ENCODE measurements around the gene ARID2.

DNA sequence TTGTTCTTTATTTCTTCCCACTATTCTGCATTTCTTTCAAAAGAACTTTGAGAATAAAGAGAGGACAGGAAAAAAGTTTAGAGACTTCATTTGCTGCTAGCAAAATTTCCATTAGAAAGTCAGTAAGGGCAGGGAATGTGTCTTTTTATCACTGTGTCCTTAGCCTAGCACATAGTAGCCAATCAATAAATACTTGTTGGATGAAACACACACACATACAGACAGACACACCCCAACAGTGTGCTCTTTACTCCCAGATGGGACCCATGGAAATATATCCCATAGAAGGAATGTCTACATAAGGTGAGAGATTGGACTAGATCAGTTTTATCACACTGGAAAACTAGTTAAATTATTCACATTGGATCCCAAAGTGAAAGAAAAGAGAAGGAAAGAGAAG, 21.1 kb upstream of the ARID2 start:
- TF ChIP-seq, protein P1, sequence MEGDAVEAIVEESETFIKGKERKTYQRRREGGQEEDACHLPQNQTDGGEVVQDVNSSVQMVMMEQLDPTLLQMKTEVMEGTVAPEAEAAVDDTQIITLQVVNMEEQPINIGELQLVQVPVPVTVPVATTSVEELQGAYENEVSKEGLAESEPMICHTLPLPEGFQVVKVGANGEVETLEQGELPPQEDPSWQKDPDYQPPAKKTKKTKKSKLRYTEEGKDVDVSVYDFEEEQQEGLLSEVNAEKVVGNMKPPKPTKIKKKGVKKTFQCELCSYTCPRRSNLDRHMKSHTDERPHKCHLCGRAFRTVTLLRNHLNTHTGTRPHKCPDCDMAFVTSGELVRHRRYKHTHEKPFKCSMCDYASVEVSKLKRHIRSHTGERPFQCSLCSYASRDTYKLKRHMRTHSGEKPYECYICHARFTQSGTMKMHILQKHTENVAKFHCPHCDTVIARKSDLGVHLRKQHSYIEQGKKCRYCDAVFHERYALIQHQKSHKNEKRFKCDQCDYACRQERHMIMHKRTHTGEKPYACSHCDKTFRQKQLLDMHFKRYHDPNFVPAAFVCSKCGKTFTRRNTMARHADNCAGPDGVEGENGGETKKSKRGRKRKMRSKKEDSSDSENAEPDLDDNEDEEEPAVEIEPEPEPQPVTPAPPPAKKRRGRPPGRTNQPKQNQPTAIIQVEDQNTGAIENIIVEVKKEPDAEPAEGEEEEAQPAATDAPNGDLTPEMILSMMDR (conservative IDR thresholded peaks at IDR 0.05; ENCODE audit: low read depth, low read length) = no peak
- TF ChIP-seq EZH2 (IDR thresholded peaks at IDR 0.05; ENCODE audit: low read length, unreplicated experiment) (no peak), EZH2phosphoT487 (IDR thresholded peaks at IDR 0.05; ENCODE audit: borderline replicate concordance, low read length) (no peak)

Data from PC-3 (cell line).